Measurements from ENCODE around the gene C3orf49. TPM values are rescaled to one million over a fixed set of nuclear protein-coding genes. Genes with fewer than 3 reads are reported as not detected.

The C3orf49 gene
- polyA plus RNA-seq, 1 experiment, result not detected

DNA sequence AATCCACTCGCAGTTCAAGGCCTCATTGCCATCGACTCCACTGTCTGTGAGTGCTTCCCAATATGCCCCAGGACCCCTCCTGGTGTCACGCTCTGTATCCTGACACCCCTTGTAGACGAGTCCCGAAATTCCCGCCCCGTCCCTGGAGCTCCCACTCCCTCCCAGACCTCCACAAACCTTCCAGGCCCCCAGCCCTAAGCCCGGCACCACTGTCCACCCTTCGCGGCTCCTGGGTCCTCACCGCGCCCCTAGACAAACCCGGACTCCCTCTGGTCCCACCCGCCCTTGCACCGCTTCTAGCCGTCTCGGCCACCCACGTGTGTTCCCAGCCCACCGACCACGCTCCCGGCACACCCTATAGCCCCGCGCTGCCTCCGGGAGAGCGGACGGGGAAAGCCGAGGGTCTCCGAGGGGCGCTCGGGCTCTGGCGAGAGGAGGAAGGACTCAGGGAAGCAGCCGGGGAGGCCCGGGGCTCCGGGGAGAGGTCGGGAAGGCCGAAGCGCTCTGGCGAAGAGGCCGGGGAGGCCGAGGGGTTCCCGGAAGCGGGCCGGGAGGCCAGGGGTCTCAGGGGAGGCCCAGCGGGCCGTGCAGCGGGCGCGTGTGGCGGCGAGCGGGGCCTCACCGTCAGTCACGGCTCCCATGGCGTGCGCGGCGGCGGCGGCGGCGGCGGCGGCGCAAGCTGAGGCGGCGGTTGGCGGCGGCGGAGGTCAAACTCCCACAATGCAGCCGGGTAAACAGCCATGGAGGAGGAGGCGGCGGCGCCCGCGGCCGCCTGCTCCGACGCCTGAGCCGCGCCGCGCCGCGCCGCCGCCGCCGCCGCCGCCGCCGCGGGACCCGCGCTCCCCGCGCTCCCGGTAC is 44.3 kb downstream of the C3orf49 start, which contains the start of the genes ATXN7 and THOC7:
Gene ATXN7 (plus strand): TSS at position 718 of the 858 bp plus-strand sequence. CDS start 48,732 bp downstream, outside the sequence.
Gene THOC7 (minus strand): TSS at position 656 of the 858 bp plus-strand sequence. CDS start 15 bp downstream, at position 641.
- peak within 1 kb of the TSS; percentile 61 for H3K27ac ChIP-seq (ENCODE audit: low read depth, low read length)
- H3K4me3 ChIP-seq (ENCODE audit: low read depth, low read length), result peak within 1 kb of the TSS; percentile 83
- POLR2A ChIA-PET, result interaction anchor here (0.6 to 1.0 kb wide), 3 partner anchors 40 to 109 kb away, joined by 3 to 4 read pairs (median 4); no protein-coding TSS in a partner anchor
- no peak for DNase-seq (ENCODE audit: low read depth, low spot score)
- CTCF ChIA-PET, result no interaction called here
- peaks cover 3% of the 10 kb centered on the region; the same call in 1 of the 2 replicates for H3K9me3 ChIP-seq (ENCODE audit: control insufficient read depth, insufficient read depth, low read length)
- TF ChIP-seq, protein P1, sequence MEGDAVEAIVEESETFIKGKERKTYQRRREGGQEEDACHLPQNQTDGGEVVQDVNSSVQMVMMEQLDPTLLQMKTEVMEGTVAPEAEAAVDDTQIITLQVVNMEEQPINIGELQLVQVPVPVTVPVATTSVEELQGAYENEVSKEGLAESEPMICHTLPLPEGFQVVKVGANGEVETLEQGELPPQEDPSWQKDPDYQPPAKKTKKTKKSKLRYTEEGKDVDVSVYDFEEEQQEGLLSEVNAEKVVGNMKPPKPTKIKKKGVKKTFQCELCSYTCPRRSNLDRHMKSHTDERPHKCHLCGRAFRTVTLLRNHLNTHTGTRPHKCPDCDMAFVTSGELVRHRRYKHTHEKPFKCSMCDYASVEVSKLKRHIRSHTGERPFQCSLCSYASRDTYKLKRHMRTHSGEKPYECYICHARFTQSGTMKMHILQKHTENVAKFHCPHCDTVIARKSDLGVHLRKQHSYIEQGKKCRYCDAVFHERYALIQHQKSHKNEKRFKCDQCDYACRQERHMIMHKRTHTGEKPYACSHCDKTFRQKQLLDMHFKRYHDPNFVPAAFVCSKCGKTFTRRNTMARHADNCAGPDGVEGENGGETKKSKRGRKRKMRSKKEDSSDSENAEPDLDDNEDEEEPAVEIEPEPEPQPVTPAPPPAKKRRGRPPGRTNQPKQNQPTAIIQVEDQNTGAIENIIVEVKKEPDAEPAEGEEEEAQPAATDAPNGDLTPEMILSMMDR (IDR thresholded peaks at IDR 0.05; ENCODE audit: low read depth, low read length), result no peak
- H3K27me3 ChIP-seq (ENCODE audit: control insufficient read depth, insufficient read depth, low read length), result no peaks in the 10 kb centered on the region

DNA sequence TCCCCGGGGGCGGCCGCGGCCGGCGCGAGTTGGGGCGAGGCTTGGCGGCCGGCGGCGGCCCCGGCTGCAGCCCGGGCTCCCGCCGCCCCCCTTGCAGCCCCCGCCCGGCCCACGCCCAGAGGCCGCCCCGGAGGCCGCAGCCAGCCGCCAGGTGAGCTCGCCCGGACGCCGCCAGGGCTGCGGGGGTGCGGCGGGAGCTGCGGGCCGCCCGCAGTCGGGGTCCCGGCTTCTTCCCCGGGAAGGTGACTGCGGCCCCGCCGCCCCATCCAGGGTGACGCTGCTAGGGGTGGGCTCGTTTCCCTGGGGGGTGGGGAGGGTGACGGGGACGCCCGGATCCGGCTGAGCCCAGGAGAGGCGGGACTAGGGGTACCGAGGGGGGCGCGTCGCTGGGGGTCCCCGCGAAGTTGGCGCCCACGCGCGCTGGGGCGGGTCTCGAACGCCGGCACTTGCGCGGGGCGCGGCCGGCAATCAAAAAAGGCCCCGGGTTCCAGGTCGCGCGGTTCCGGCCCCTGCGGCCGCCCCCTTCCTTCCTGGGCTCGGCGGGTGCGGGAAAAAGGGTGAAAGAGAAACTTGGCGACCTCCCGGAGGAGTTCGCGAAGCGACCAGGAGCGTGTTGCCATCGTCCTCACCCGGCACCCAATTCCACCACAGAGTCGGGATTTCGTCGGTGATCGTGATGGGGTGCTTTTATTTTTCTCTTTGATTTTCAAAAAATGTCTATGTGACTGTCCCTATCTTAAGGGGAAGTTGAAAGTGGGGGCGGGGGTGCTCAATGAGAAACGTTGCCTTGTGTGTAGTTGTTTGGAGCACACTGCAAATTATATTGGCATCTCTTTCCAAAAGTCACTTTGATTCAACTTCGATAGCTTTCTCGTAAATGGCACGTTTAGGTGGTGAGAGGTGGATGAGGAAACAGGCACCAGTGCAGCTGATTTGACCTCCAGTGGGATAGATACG is 45.2 kb downstream of the C3orf49 start:
- no peak for DNase-seq (ENCODE audit: low read depth, low spot score)
- H3K27ac ChIP-seq (ENCODE audit: low read depth, low read length), result peak overlapping the region; percentile 11
- H3K9me3 ChIP-seq (ENCODE audit: control insufficient read depth, insufficient read depth, low read length), result peaks cover 3% of the 10 kb centered on the region; the same call in 1 of the 2 replicates
- peak overlapping the region; percentile 83 for H3K4me3 ChIP-seq (ENCODE audit: low read depth, low read length)
- CTCF ChIA-PET, result no interaction called here
- no peaks in the 10 kb centered on the region for H3K27me3 ChIP-seq (ENCODE audit: control insufficient read depth, insufficient read depth, low read length)
- POLR2A ChIA-PET, result interaction anchor here (0.7 to 1.0 kb wide), 2 partner anchors 40 to 108 kb away, joined by 4 read pairs; no protein-coding TSS in a partner anchor
- TF ChIP-seq, protein P1 (IDR thresholded peaks at IDR 0.05; ENCODE audit: low read depth, low read length), result no peak

DNA sequence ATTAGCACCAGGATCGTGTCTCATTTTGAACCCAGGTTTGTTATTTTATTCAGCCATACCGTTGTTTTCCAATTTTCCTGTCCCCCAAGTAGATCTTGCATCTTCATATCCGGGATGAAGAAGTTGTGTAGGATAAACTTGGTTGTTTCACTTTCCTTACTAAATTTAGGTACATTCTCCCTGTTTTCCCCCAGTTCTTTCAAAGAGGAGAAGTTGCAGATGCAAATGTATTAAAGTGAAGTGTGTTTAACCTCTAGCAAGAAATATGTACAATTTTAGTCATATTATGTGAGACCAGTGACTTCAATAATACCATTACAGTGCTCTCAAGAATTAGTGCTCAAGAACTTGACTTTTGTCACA is 45.8 kb downstream of the C3orf49 start:
- no peak for DNase-seq (ENCODE audit: low read depth, low spot score)
- H3K4me3 ChIP-seq (ENCODE audit: low read depth, low read length), result peak overlapping the region; percentile 83
- H3K9me3 ChIP-seq (ENCODE audit: control insufficient read depth, insufficient read depth, low read length), result peaks cover 3% of the 10 kb centered on the region; the same call in 1 of the 2 replicates
- CTCF ChIA-PET, result no interaction called here
- peak overlapping the region; percentile 11 for H3K27ac ChIP-seq (ENCODE audit: low read depth, low read length)
- POLR2A ChIA-PET, result no interaction called here
- H3K27me3 ChIP-seq (ENCODE audit: control insufficient read depth, insufficient read depth, low read length), result no peaks in the 10 kb centered on the region
- TF ChIP-seq, protein P1 (IDR thresholded peaks at IDR 0.05; ENCODE audit: low read depth, low read length), result no peak

DNA sequence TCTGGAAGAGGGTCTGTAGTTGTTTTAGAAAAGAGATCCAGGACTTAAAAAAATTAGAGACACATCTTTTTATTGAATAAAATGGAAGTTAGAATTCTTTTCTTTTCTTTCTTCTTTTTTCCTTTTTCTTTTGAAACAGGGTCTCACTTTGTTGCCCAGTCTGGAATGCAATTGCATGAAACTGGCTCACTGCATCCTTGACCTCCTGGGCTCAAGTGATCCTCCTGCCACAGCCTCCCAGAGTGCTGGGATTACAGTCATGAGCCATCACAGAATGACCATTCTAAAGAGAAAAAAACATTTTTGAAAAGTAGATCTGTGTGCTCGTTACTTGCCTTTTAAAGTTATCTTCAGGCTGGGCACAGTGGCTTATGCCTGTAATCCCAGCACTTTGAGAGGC is 48.1 kb downstream of the C3orf49 start:
- TF ChIP-seq, protein P1 (IDR thresholded peaks at IDR 0.05; ENCODE audit: low read depth, low read length), result no peak
- Histone ChIP-seq H3K9me3 (ENCODE audit: control insufficient read depth, insufficient read depth, low read length) (peaks cover 3% of the 10 kb centered on the region; the same call in 1 of the 2 replicates), H3K27me3 (ENCODE audit: control insufficient read depth, insufficient read depth, low read length) (no peaks in the 10 kb centered on the region), H3K4me3 (ENCODE audit: low read depth, low read length) (no peak overlapping the region), H3K27ac (ENCODE audit: low read depth, low read length) (no peak overlapping the region)
- ChIA-PET POLR2A (no interaction called here), CTCF (no interaction called here)
- no peak for DNase-seq (ENCODE audit: low read depth, low spot score)
